NCI-H146 treated with DMSO at 0.1 percent for 48 hours (cell line): ENCODE measurements around the gene PRICKLE4.
"Not testable (repeated sequence)": the region's sequence is repeated elsewhere in the genome, so short reads cannot be mapped to it uniquely, and the experiment has no call there.

Source experiments
- DNase-seq: peaks from one replicate; lab custom pipeline; 2025; ENCODE audit not compliant: unreplicated experiment; lab: John Stamatoyannopoulos, UW

PRICKLE4 gene

DNA sequence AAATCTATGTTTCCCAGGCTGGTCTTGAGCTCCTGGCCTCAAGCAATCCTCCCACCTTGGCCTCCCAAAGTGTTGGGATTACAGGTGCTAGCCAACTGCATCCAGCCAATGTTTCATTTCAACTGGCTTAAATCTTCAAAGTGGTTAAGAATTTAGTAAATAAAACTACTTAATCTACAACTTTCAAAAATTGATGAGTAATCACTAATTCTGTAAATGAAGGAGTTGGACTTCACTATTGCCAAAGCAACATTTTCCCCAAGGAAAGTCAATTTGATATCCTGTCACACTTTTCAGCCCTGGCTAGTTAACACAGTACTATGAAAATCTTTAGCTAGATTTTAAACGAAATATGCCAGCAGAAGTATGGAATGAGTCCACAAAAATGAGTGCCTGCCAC lies 10.7 kb downstream of the PRICKLE4 start:
- DNase-seq = no peak

DNA sequence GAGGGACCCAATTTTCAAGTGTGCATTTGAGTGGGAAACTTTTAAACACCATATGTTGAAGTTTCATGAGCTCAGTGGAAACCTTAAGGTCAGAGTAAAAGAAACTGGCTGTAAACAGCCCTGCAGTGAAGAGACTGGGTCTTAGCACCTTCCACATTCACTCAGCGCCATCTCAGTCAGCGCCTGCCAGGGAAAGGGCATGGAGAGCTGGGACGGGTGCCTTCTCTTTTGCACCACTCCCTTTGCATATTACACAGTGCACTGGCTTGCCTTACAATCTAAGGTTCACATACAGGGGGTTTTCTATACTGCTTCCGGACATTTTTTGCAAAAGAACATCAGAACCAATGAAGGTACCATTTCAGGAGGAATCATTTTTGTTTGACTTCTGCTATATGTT lies 11.4 kb downstream of the PRICKLE4 start:
- DNase-seq = no peak

GRCh38 chr6:41796474-41796873 lies 15.9 kb downstream of the PRICKLE4 start:
- no peak for DNase-seq

GRCh38 chr6:41798901-41799558 lies 18.4 kb downstream of the PRICKLE4 start:
- no peak for DNase-seq

- no peak for DNase-seq
Measured at GRCh38 chr6:41799559-41799911, 19.0 kb downstream of the PRICKLE4 start.

DNA sequence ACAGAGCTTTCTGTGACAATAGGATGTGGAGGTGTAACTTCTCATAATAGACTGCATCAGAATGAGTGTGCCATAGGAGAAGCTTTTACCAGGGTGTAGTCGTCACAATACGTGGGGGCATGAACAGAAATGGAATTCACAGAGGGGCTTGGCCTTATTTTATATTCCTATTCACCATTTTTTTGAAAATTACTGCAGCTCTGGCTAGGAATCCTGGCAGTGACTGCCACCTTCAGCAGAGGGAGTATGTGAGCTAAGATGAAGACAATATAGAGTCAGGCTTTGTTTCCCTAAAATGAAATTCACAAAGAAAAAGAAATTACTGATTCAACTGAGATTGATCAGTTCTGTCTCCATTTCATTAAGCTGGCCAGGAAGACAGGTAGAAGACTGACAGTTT lies 20.8 kb downstream of the PRICKLE4 start:
- no peak for DNase-seq

- no peak for DNase-seq
Measured at GRCh38 chr6:41805830-41806774, 25.5 kb downstream of the PRICKLE4 start.

GRCh38 chr6:41811095-41811494 lies 30.5 kb downstream of the PRICKLE4 start:
- no peak for DNase-seq

GRCh38 chr6:41811946-41812345 lies 31.4 kb downstream of the PRICKLE4 start:
- DNase-seq = not testable (repeated sequence)

DNA sequence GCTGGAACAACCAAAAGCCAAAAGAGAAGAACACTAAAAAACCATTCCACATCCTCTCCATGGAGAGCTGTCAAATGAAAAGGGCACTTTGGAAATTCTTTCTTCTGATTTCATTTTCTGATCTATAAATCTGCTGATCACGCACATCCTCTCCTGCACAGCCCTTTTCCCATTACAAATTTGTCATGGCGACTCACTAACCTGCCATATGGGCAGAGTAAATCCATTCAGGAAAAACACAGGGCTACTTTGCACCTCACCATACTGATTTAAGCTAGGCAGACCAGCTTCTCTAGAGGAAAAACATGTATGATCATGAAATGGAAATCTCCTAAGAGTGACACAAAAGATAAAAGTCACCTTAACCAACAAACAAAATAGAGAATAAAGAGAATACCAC lies 32.9 kb downstream of the PRICKLE4 start:
- DNase-seq = no peak

DNA sequence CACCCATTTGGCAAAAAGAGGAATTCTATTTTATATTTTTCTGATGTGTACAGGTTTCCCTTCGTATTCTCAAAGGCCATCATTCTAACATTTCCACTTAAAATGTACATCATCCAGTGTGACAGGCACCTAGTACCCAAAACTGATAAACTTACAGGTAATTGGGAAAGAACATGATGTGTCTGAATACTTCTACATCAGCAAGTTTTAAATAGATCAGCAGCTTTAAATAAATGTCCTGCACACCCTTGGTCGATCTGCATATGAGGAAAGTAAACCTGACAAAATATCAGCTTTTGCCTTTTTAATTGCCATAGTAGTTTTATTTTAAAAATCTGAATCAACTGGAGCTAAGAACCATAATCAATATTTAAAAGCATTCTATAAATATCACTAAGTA lies 33.4 kb downstream of the PRICKLE4 start:
- no peak for DNase-seq

- DNase-seq = no peak
Measured at GRCh38 chr6:41814629-41815028, 34.0 kb downstream of the PRICKLE4 start.

DNA sequence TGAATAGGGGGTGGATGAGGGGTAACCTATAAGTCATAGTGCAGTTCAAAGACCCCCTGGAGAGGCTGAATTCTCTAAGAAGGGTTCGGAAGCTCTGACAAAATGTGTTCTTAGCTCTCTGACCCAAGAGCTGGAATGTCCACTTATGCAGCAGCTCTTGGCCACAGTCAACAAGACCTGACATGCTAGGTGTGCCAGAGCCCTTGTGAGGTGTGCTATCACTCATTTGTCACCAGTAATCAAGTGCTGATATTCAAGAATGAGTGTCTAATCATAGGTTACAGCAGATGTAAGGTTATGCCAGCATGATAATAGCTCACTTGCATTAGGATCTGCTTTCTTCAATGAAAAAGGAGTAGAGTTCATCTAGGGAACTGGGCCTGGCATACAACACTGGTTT lies 35.0 kb downstream of the PRICKLE4 start:
- DNase-seq = no peak

DNA sequence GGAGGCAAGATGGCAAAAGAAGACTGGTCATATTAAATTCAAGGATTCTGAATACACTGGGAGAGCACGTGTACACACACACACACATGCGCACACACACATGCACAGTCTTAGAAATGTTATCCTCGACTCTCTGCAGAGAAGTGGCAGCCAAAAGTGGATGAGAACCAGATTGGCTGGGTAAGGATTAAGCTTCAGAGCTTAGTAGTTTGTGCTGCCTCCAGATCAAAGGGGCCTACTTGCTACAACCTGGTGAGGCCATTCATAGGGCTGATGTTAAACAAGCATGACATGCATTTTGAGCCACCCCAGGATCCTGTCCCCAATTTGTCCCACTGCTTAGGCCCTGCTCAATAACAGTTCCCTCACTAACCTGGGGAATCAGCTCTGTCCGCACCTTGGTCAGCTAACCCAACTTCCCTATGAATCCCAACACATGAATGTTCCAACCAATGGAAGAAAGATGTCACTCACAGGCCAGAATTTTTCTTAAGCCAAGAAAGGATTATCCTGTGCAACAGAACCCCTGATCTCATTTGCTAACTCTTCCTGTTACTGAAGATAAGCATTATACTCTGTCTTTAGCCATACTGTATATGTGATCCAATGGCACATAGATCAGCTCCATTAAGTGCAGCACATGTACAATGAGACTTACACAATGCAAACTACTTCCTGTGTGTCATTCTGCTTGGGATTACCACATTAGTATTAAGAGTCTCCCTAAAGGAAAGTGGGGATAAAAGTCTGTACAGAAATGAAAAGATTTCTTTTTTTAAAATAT lies 37.9 kb downstream of the PRICKLE4 start:
- no peak for DNase-seq

- no peak for DNase-seq
Measured at GRCh38 chr6:41821266-41821665, 40.7 kb downstream of the PRICKLE4 start.

DNA sequence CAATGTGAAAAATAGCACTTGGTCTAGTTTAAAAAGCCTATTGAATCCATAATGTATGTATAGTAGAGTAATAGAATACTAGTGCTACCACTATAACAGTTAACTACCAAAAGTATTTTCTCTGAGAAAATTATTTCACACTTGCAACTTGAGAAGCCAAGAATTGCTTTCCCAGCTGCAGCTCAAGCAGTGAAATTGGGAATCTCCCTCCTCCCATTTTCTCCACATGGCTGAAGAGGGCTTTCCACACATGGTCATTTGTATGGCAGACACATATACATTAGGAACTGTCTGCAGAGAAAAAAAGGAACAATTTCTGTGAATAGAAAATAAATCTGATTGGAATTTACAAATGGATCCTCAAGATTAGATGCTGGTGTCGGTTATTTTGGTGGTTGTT lies 41.4 kb downstream of the PRICKLE4 start:
- DNase-seq = no peak

DNA sequence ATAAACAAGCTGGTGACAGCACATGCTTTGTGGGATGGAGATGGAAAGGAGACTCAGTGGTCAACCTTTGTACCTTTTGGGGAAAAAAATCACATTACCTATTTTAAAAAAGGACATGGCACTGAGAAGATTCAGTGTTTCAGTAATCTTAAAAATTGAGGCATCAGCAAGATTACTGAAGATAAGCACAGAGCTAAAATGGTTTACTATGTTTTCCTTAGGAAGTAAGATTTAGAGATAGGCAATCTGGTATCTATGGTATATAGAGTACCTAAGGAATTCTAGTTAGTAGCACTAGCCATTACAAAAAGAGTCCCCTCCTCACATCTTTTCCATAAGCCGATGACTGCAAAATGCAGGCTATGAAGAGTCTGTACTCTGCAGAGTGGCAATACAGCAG lies 42.6 kb downstream of the PRICKLE4 start:
- DNase-seq = no peak

GRCh38 chr6:41824571-41825569 lies 44.3 kb downstream of the PRICKLE4 start:
- DNase-seq = no peak

- no peak for DNase-seq
Measured at GRCh38 chr6:41826343-41827022, 45.9 kb downstream of the PRICKLE4 start.

DNA sequence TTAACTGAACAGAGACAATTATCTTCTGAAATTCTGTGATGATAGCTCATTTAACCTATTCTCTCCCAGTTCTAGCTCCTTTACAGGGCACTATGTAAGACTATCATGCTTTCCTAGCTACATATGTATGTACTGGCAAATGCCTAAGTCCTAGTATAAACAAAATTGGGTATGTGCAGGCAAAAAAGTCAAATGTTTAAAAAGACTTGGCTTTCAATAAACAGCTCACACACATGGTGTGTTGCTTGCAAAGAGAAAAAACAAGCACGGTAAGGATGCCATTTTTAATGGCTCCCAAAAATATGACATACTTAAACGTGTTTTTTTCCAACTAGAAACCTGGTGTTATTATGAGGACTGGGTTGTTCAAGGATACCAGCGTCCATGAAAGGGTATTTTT lies 51.7 kb downstream of the PRICKLE4 start:
- DNase-seq = no peak
